Osteocyte (in vitro differentiated cells): ENCODE results near the gene BNC2. TPM values are rescaled to one million over a fixed set of nuclear protein-coding genes. Genes with fewer than 3 reads are reported as not detected.

Experiments used
- DNase-seq: peaks from one replicate; pipeline ENCODE4 v3.0.0; 2021; ENCODE audit warnings: mixed read lengths; ENCODE audit not compliant: unreplicated experiment; ENCODE audit errors: extremely low spot score
- H3K27ac Mint-ChIP-seq: one replicate; pipeline ENCODE4 v1.8.0; 2021; ENCODE audit warnings: mild to moderate bottlenecking, mixed read lengths; ENCODE audit not compliant: unreplicated experiment
- H3K27me3 Mint-ChIP-seq: one replicate; pipeline ENCODE4 v1.8.0; 2021; ENCODE audit warnings: mixed read lengths; ENCODE audit not compliant: unreplicated experiment
- H3K36me3 Mint-ChIP-seq: one replicate; pipeline ENCODE4 v1.8.0; 2021; ENCODE audit warnings: mixed read lengths; ENCODE audit not compliant: unreplicated experiment
- H3K4me1 Mint-ChIP-seq: one replicate; pipeline ENCODE4 v1.8.0; 2021; ENCODE audit warnings: mixed read lengths; ENCODE audit not compliant: unreplicated experiment
- H3K4me3 Mint-ChIP-seq: one replicate; pipeline ENCODE4 v1.8.0; 2021; ENCODE audit warnings: mild to moderate bottlenecking, moderate library complexity, mixed read lengths; ENCODE audit not compliant: unreplicated experiment
- H3K9me3 Mint-ChIP-seq: one replicate; pipeline ENCODE4 v1.8.0; 2021; ENCODE audit warnings: mixed read lengths; ENCODE audit not compliant: unreplicated experiment
- CTCF ChIP-seq: fragments of 200-600 bp; sonication (generic); IDR thresholded peaks from 2 replicates; pipeline ENCODE4 v1.5.0; 2021; ENCODE audit warnings: antibody characterized with exemption, mild to moderate bottlenecking, moderate library complexity
- total RNA-seq: library from RNA; stranded (reverse); gene quantifications from 2 replicates; pipeline ENCODE4 v1.2.1, GENCODE V29; 2021

Gene BNC2
- total RNA-seq, 1 donor from 2014 or later: 66.5 TPM

GRCh38 chr9:16708656-16709435 is 161.6 kb downstream of the BNC2 start:
- Mint-ChIP-seq H3K27ac (peak overlapping the region; percentile 82), H3K9me3 (no peaks in the 10 kb centered on the region), H3K27me3 (no peaks in the 10 kb centered on the region), H3K4me3 (peak overlapping the region; percentile 46), H3K4me1 (peaks cover 49% of the 10 kb centered on the region), H3K36me3 (peaks cover 2% of the 10 kb centered on the region)
- no peak for DNase-seq
- TF ChIP-seq CTCF: peak; percentile 29

- no peak for TF ChIP-seq CTCF
- no peaks in the 10 kb centered on the region for H3K9me3 Mint-ChIP-seq
- no peaks in the 10 kb centered on the region for H3K27me3 Mint-ChIP-seq
- peak; percentile 89 for DNase-seq
- H3K4me3 Mint-ChIP-seq: peak overlapping the region; percentile 76
- peak overlapping the region; percentile 99 for H3K27ac Mint-ChIP-seq
- no peaks in the 10 kb centered on the region for H3K36me3 Mint-ChIP-seq
- peaks cover 73% of the 10 kb centered on the region for H3K4me1 Mint-ChIP-seq
Measured at GRCh38 chr9:16705111-16705604, 165.3 kb downstream of the BNC2 start.

- DNase-seq: no peak
- TF ChIP-seq CTCF: no peak
- H3K4me3 Mint-ChIP-seq: peak overlapping the region; percentile 76
- H3K4me1 Mint-ChIP-seq: peaks cover 72% of the 10 kb centered on the region
- H3K36me3 Mint-ChIP-seq: no peaks in the 10 kb centered on the region
- H3K9me3 Mint-ChIP-seq: no peaks in the 10 kb centered on the region
- peak overlapping the region; percentile 99 for H3K27ac Mint-ChIP-seq
- no peaks in the 10 kb centered on the region for H3K27me3 Mint-ChIP-seq
Measured at GRCh38 chr9:16704116-16705110, 166.1 kb downstream of the BNC2 start.

GRCh38 chr9:16701347-16701746 is 169.1 kb downstream of the BNC2 start:
- DNase-seq: no peak
- Mint-ChIP-seq H3K27me3 (no peaks in the 10 kb centered on the region), H3K36me3 (peaks cover 2% of the 10 kb centered on the region), H3K4me3 (no peak overlapping the region), H3K9me3 (no peaks in the 10 kb centered on the region), H3K27ac (peak overlapping the region; percentile 99), H3K4me1 (peaks cover 58% of the 10 kb centered on the region)
- TF ChIP-seq CTCF: no peak
